HG02759 (cell line): Measurements from ENCODE around the gene TRIM56.
"Not testable (repeated sequence)": the region's sequence is repeated elsewhere in the genome, so short reads cannot be mapped to it uniquely, and the experiment has no call there.

Experiments
- ATAC-seq: cut with Tn5 transposase; IDR thresholded peaks from one replicate; pipeline ENCODE4 v1.9.1; 2021; ENCODE audit warnings: mild to moderate bottlenecking, moderate library complexity; ENCODE audit not compliant: unreplicated experiment

The TRIM56 gene

DNA sequence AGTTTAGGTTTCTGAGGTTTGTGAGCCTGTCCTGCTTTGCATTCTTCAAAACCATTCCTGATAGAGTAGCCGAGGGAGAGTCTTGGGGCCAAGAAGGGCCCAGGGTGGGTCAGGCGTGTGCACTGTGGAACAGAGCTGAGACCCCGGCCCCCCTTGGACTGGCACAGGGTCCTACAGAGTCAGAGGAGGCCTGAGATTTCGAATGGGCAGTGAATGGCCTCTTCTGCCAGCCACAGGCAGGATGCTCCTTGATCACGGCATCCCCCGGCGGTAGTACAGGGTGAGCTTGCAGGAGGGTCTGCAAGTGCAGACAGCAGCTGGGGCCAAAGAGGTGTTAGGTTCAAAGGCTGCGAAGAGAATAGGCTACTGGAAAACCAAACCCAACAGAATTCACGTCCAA lies 4.6 kb downstream of the TRIM56 start:
- ATAC-seq: no peak

DNA sequence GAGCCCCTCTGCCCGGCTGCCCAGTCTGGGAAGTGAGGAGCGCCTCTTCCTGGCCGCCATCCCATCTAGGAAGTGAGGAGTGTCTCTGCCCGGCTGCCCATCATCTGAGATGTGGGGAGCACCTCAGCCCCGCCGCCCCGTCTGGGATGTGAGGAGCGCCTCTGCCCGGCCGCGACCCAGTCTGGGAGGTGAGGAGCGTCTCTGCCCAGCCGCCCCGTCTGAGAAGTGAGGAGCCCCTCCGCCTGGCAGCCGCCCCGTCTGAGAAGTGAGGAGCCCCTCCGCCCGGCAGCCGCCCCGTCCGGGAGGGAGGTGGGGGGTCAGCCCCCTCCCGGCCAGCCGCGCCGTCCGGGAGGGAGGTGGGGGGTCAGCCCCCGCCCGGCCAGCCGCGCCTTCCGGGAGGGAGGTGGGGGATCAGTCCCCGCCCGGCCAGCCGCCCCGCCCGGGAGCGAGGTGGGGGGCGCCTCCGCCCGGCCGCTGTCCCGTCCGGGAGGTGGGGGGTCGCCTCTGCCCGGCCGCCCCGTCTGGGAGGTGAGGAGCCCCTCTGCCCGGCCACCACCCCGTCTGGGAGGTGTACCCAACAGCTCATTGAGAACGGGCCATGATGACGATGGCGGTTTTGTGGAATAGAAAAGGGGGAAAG lies 7.1 kb downstream of the TRIM56 start:
- ATAC-seq: not testable (repeated sequence)

DNA sequence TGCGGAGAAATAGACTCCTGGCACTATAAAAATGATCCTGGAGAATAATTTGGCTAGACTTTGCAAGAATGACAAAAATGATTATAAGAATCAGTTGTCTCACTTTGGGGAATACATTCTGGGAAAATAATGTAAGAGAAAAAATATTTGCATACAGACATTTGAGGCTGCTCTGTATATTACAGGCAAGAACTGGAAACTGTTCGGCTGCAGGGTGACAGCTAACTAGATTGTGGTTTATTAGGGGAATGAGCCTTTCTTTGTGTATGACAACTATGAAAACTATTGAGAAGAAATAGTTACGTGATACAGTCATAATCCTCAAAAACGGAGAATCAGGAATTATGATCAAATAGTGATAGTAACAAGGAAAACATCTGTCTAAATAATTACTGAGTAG lies 8.6 kb downstream of the TRIM56 start:
- no peak for ATAC-seq

- no peak for ATAC-seq
These were observed 9.1 kb downstream of the TRIM56 start for GRCh38 chr7:101094376-101094775.

GRCh38 chr7:101094791-101095375 lies 9.6 kb downstream of the TRIM56 start:
- no peak for ATAC-seq

DNA sequence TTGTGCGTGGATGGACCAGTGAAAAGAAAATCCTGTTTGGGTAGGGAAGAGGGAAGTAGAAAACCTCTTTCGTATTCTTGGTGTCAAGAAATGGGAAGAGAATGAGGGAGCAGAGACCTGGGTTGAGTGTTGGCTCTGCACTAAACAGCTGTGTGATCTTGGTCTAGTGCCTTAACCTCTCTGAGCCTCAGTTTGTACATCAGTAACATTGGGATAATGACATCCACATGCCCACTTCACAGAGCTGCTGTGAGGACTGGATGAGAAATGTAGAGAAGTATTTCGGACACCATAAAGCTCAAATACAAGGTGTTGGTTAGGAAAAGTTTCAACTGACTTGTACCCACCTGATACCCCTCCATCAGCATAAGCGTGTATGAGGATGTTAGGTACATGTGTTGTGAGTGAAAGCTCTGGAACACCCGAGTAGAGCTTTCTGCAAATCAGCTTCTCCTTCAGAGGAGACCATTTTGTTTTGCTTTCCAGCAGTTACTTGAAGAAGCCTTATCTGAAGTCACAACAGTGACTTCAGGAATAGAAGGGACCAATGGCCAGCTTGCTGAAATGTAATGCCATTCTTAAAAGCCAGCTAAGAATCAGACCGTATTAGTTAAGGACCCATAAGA lies 11.2 kb downstream of the TRIM56 start:
- ATAC-seq: no peak

DNA sequence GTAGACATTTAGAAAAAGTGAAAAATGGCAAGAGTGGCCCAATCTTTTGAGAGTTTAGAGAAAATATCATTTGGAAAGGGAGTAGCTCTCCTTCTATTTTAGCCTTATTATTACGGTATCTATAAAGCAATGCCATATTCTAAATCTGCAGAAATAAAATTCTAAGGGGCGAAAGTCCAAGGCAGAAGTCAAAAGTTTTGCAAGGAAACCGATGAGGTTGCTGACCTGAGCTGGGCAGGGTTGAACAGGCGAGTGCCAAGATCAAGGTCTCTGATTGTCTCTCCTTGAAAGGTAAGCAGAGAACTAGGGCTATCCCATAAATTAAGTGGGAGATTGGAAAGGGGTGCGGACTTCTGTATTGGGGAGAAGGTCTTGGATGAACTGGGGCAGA lies 11.7 kb downstream of the TRIM56 start:
- ATAC-seq: no peak

- no peak for ATAC-seq
These were observed 12.3 kb downstream of the TRIM56 start for GRCh38 chr7:101097561-101097960.

DNA sequence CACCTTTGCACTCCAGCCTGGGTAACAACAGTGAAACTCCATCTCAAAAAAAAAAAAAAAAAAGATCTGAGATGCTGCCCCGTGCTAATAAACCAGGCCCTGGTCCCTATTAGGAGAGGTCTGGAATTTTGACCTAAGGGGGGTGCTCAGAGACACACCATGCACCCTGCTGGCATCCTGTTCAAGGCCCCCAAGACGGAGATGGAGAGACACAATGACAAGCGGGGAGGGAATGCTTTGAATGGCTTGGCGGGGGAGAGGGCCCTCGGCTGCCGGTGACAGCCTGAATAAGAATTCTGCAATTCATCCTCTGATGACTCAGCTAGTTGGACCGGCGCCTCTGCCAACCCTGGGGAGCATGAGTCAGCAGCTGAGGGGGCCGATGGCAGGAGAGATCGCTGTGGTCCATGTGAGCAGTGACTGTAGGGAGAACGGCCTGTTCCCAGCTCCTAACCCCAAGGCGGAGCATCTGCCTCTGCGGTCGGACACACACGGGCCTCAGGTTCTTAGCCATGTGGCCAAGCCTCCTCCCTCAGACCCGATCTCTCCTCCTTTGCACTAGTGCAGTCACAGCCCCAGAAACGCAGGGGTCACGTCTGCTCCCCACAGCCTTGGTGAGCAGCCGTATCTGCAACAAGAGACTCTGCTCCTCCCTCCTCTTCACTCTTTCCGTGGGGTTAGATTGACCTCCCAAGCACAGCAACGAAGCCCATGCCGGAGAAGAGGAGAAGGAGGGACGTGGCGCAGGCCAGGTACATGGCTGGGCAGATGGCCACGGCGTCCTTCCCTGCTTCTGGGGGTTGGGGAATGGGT lies 14.9 kb downstream of the TRIM56 start:
- ATAC-seq: peak; percentile 57

DNA sequence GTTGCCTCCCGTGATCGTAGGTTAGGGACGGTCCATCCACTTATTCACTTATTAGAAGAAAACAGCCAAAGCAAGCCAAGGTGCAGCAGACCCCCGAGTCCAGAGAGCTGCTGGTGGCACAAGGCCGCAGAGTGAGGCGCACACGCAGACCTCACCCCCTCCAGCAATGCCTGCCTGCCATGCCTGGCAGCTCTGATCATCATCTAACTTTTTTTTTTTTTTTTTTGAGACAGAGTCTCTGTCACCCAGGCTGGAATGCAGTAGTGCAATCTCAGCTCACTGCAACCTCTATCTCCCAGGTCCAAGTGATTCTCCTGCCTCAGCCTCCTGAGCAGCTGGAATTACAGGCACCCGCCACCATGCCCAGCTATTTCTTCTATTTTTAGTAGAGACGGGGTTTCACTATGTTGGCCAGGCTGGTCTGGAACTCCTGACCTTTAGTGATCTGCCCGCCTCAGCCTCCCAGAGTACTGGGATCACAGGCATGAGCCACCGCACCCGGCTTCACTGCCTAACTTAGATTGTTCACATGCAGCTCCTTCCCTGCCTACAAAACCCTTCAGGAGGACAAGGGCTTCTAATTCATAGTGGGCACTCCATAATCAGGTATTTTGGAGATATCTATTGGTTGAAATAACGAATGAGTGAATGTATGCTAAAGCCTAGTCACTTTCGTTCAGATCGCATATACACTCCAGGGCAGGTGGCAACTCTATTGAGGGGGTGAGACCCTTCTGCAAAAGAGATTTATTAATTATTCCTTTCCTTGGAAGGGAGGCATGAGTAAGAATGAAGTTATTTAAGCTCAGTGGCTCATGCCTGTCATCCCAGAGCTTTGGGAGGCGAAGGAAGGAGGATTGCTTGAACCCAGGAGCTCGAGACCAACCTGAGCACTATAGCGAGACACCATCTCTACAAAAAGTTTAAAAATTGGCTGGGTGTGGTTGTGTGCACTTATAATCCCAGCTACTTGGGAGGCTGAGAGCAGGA lies 15.9 kb downstream of the TRIM56 start:
- ATAC-seq: no peak

DNA sequence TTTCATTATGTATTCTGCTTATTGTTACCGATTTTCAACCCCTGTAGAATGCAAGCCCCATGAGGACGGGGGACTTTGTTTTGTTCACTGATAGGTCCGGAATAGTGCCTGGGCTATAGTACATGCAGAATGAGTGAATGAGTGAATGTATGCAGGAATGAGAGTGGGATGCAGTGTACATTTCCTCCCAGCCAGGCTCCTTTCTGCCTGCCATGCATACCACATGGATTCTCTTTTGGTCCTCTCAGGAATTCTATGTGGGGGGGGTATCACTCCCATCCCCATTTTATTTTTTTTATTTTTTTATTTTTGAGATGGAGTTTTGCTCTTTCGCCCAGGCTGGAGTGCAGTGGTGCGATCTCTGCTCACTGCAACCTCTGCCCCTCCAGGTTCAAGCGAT lies 16.7 kb downstream of the TRIM56 start:
- no peak for ATAC-seq

GRCh38 chr7:101103701-101104100 lies 18.4 kb downstream of the TRIM56 start:
- not testable (repeated sequence) for ATAC-seq

DNA sequence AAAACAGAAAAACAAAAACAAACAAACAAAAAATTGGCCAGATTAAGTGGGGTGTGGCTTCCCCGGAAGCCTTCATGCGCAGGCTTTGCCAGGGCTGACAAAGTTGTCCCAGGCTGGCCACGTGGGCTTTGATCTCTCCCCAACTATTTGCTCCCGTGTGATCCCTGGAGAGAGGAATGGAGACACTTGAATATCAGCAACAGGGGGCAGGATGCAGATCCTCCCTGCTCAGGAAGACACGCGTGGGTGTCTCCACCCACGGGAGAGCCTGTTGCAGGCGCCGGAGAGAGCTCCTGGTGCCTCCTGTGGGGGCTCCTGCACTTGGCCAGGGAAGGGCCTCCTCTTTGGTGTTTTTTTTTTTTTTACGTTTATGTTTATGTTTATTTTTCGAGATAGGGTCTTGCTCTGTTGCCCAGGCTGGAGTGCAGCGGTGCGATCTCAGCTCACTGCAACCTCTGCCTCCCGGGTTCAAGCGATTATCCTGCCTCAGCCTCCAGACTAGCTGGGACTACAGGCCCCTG lies 19.0 kb downstream of the TRIM56 start:
- no peak for ATAC-seq

- no peak for ATAC-seq
These were observed 19.5 kb downstream of the TRIM56 start for GRCh38 chr7:101104799-101105198.

- not testable (repeated sequence) for ATAC-seq
These were observed 20.0 kb downstream of the TRIM56 start for GRCh38 chr7:101105248-101105647.

- ATAC-seq: no peak
These were observed 21.1 kb downstream of the TRIM56 start for GRCh38 chr7:101106386-101106785.

GRCh38 chr7:101108330-101108857 lies 23.1 kb downstream of the TRIM56 start:
- no peak for ATAC-seq

DNA sequence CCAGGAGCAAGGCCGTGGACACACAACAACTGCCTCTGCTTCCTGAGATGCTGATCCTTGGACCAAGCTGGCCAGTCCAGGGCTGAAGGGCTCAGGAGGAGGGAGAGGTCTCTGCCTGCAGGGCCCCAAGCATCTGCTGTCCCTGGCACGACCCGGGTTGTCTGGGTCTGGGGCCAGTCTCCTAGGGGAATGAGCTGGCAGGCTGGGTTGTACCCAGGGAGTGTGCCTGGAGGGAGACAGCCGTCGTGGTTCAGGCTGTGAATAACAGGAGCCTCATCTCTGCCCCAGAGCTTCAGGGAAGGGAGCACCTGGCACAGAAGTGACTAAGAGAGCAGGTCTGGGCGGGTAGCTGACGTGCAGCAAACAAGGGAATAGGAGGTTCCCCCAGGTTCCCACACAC lies 23.7 kb downstream of the TRIM56 start:
- no peak for ATAC-seq

GRCh38 chr7:101109368-101109767 lies 24.1 kb downstream of the TRIM56 start:
- ATAC-seq: no peak

GRCh38 chr7:101111261-101111660 lies 26.0 kb downstream of the TRIM56 start:
- no peak for ATAC-seq
